ENCODE measurements around the gene PPP1R27.

The PPP1R27 gene

DNA sequence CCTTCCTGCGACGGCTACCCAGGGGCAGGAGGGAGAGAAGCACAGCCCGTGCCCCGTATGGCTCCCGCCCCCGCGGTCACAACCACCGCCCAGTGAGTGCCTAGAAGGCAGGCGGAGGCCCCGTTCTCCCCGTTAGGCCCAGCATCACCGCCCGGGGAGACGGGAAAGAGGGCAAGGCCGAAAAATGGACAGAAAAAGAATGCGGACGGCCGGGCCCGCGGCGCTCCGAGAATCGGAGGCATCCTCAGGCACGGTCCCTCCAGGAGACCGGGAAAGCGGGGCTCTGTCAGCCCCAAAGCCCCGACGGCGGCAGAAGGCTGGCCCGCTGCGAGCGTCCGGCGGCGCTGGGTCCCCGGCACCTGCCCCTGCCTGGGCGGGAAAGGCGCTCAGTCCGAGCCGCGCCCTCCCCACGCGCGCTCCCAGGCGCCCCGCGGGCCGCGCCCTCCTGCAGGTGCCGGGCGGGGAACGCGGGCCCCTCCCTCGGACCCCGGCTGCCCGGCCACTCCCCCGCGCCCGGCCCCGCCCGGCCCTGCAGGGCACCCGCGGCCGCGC, 2.2 kb downstream of the PPP1R27 start:
- H3K27ac ChIP-seq = peak overlapping the region; percentile 80 to 98 (median 93)

GRCh38 chr17:81831957-81832607, 2.8 kb downstream of the PPP1R27 start:
- Histone ChIP-seq H3K9ac (peak overlapping the region; percentile 86 to 97 (median 90)), H3K27me3 (no peaks in the 10 kb centered on the region), H3K4me1 (peaks cover 53 to 92% (median 79%) of the 10 kb centered on the region in 10 experiments), H3K4me2 (peak overlapping the region; percentile 90 to 98 (median 96)), H3K36me3 (no peaks in the 10 kb centered on the region; a peak in 1 of 22 replicates), H4K20me1 (peaks cover 0 to 24% (median 8%) of the 10 kb centered on the region in 11 experiments; a peak in 9 of 22 replicates), H3K4me3 (peak overlapping the region; percentile 72 to 96 (median 84)), H3K27ac (peak overlapping the region; percentile 80 to 98 (median 93)), H3K9me3 (replicated peaks in 1 of 11) (no peaks in the 10 kb centered on the region)
- peak in 1 of 11 experiments; percentile 52; a peak in 1 of 22 replicates for TF ChIP-seq Cebpa-rat (IDR thresholded peaks at IDR 0.05)

More for the DNA sequence above, 2.2 kb downstream of the PPP1R27 start:
- peaks cover 0 to 22% (median 8%) of the 10 kb centered on the region in 11 experiments; a peak in 9 of 22 replicates for H4K20me1 ChIP-seq
- H3K27me3 ChIP-seq = no peaks in the 10 kb centered on the region
- H3K36me3 ChIP-seq = no peaks in the 10 kb centered on the region; a peak in 1 of 22 replicates
- peak overlapping the region; percentile 90 to 98 (median 96) for H3K4me2 ChIP-seq
- peak overlapping the region; percentile 86 to 97 (median 90) for H3K9ac ChIP-seq
- H3K4me1 ChIP-seq = peaks cover 59 to 95% (median 85%) of the 10 kb centered on the region in 10 experiments
- H3K9me3 ChIP-seq (replicated peaks in 1 of 11) = no peaks in the 10 kb centered on the region
- peak overlapping the region; percentile 72 to 96 (median 84) for H3K4me3 ChIP-seq
- TF ChIP-seq Cebpa-rat (IDR thresholded peaks at IDR 0.05) = no peak

GRCh38 chr17:81831563-81831956, 3.3 kb downstream of the PPP1R27 start:
- Histone ChIP-seq H3K4me3 (peak overlapping the region; percentile 72 to 96 (median 84)), H3K9ac (peak overlapping the region; percentile 86 to 97 (median 90)), H3K4me1 (peaks cover 53 to 86% (median 74%) of the 10 kb centered on the region in 10 experiments), H4K20me1 (peaks cover 0 to 24% (median 8%) of the 10 kb centered on the region in 11 experiments; a peak in 9 of 22 replicates), H3K27me3 (no peaks in the 10 kb centered on the region), H3K4me2 (peak overlapping the region; percentile 90 to 98 (median 96)), H3K36me3 (no peaks in the 10 kb centered on the region; a peak in 1 of 22 replicates), H3K27ac (peak overlapping the region; percentile 80 to 98 (median 93); a peak in 21 of 22 replicates), H3K9me3 (replicated peaks in 1 of 11) (no peaks in the 10 kb centered on the region)
- no peak for TF ChIP-seq Cebpa-rat (IDR thresholded peaks at IDR 0.05)

GRCh38 chr17:81829858-81830257, 5.0 kb downstream of the PPP1R27 start:
- Histone ChIP-seq H3K27me3 (no peaks in the 10 kb centered on the region), H3K27ac (no peak overlapping the region), H3K4me1 (peaks cover 47 to 69% (median 59%) of the 10 kb centered on the region in 10 experiments), H3K9me3 (replicated peaks in 1 of 11) (no peaks in the 10 kb centered on the region), H3K9ac (peak overlapping the region in 3 of 11 experiments; percentile 15 to 34 (median 24); a peak in 1 of 22 replicates), H3K4me2 (0 out of 22 replicates have a peak overlapping the region, but pooled peaks of 1 of the 11 experiments have one; percentile 15), H4K20me1 (peaks cover 0 to 40% (median 23%) of the 10 kb centered on the region in 11 experiments; a peak in 10 of 22 replicates), H3K4me3 (no peak overlapping the region), H3K36me3 (peaks cover 0 to 3% (median 0%) of the 10 kb centered on the region in 11 experiments; a peak in 3 of 22 replicates)
- TF ChIP-seq Cebpa-rat (IDR thresholded peaks at IDR 0.05) = no peak

GRCh38 chr17:81828656-81829055, 6.2 kb downstream of the PPP1R27 start:
- Histone ChIP-seq H3K4me2 (peak overlapping the region; percentile 48 to 81 (median 68); a peak in 21 of 22 replicates), H3K27ac (peak overlapping the region in 9 of 11 experiments; percentile 27 to 60 (median 43); a peak in 16 of 22 replicates), H3K4me1 (peaks cover 35 to 57% (median 47%) of the 10 kb centered on the region in 10 experiments), H3K9me3 (replicated peaks in 1 of 11) (no peaks in the 10 kb centered on the region), H3K9ac (peak overlapping the region in 9 of 11 experiments; percentile 38 to 66 (median 61); a peak in 13 of 22 replicates), H3K36me3 (peaks cover 0 to 14% (median 5%) of the 10 kb centered on the region in 11 experiments; a peak in 6 of 22 replicates), H4K20me1 (peaks cover 0 to 43% (median 30%) of the 10 kb centered on the region in 11 experiments; a peak in 10 of 22 replicates), H3K4me3 (no peak overlapping the region), H3K27me3 (no peaks in the 10 kb centered on the region)
- no peak for TF ChIP-seq Cebpa-rat (IDR thresholded peaks at IDR 0.05)

DNA sequence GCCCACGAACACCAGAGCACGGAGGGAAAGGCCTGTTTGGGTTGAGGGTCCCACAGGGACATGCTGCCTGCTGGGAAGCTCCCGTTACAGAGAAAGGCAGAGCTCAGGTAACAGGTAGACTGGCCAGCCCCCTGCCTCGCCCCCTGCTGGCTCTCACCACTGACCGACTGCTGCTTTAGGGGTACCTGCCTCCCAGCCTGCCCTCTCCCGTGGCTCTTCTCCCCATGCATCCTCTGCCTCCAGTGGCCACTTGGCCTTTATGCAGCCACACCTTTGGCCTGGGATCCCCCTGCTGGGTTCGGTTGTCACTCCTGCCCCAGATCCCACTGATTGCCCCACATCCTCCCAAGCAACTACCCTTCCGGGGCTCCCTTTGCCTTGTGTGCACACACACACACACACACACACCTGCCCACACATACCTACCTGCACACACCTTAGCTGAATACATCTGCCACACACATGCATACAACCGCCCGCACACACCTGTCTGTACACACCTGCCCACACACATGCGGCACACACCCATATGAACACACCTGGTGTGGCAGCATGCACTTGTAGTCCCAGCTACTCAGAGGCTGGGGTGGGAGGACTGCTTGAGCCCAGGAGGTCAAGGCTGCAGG, 8.9 kb downstream of the PPP1R27 start:
- Histone ChIP-seq H3K9ac (peak overlapping the region in 1 of 11 experiments; percentile 35; a peak in 1 of 22 replicates), H3K27ac (no peak overlapping the region), H3K36me3 (peaks cover 0 to 29% (median 16%) of the 10 kb centered on the region in 11 experiments; a peak in 11 of 22 replicates)

DNA sequence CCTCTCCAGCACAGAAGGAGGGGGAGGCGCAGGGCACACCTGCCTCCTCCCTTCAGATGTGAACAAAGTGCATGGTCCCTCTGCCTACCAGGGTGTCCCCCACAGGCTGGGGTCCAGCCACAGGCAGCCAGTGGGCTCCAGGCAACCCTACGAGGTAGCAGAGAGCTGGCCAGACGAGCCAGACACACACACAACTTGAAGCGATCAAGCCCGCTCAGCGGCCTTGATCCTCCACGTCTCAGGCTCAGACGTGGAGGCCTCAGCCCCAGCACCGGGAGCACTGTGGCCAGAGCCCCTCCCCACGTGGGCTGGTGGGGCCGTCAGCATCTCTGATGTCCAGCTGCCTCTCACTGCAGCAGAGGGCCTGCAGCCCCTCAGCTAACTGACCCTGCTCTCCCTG, 10.3 kb downstream of the PPP1R27 start:
- no peak for TF ChIP-seq Cebpa-rat (IDR thresholded peaks at IDR 0.05)
- H3K4me3 ChIP-seq = no peak overlapping the region
- no peaks in the 10 kb centered on the region for H3K9me3 ChIP-seq (replicated peaks in 1 of 11)
- peaks cover 24 to 43% (median 32%) of the 10 kb centered on the region in 10 experiments for H3K4me1 ChIP-seq
- H3K9ac ChIP-seq = no peak overlapping the region
- H3K27ac ChIP-seq = no peak overlapping the region
- peaks cover 0 to 33% (median 25%) of the 10 kb centered on the region in 11 experiments; a peak in 11 of 22 replicates for H4K20me1 ChIP-seq
- H3K27me3 ChIP-seq = no peaks in the 10 kb centered on the region
- H3K36me3 ChIP-seq = peaks cover 0 to 29% (median 16%) of the 10 kb centered on the region in 11 experiments; a peak in 11 of 22 replicates
- no peak overlapping the region for H3K4me2 ChIP-seq

More for the DNA sequence above, 8.9 kb downstream of the PPP1R27 start:
- peaks cover 30 to 55% (median 45%) of the 10 kb centered on the region in 10 experiments for H3K4me1 ChIP-seq
- H3K4me3 ChIP-seq = no peak overlapping the region
- no peak for TF ChIP-seq Cebpa-rat (IDR thresholded peaks at IDR 0.05)
- no peaks in the 10 kb centered on the region for H3K27me3 ChIP-seq
- no peak overlapping the region for H3K4me2 ChIP-seq
- peaks cover 0 to 38% (median 28%) of the 10 kb centered on the region in 11 experiments; a peak in 11 of 22 replicates for H4K20me1 ChIP-seq
- no peaks in the 10 kb centered on the region for H3K9me3 ChIP-seq (replicated peaks in 1 of 11)

DNA sequence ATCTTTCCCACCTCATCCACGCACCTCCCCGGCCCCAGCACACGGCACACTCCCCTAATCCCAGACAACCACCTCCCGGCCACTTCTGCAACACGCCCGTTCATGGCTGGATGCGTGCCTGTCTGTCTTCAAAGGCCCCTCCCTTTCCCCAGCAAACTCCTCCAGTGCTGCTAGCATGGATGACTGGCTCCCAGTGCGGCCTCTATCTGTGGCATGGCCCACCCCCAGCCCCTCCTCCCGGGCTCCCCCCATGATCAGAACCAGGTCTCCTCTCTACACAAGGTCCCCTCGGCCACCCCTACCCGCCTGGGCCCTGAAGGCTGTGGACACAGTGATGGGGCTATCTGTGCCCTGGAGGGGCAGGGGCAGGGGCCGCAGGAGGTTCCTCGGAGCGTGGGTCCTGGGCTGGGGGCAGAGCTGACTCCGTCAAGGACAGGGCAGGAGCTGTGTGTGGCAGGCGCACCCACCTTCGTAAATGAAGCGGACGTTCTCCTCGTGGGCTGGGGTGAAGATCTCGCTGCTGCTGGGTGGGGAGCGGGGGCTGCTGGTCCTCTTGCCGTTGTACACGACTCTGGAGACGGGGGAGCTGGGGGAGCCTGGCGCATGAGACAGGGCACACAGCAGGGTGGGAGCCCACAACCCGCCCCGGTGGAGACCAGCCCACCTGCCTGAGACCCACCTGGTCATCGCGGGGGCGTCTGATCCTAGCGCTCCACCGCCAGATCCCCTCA, 10.9 kb downstream of the PPP1R27 start:
- Histone ChIP-seq H3K9me3 (replicated peaks in 1 of 11) (no peaks in the 10 kb centered on the region), H3K9ac (no peak overlapping the region), H3K27ac (no peak overlapping the region), H3K4me1 (peaks cover 24 to 37% (median 31%) of the 10 kb centered on the region in 10 experiments), H3K4me2 (no peak overlapping the region), H3K36me3 (peaks cover 0 to 29% (median 16%) of the 10 kb centered on the region in 11 experiments; a peak in 11 of 22 replicates), H3K27me3 (no peaks in the 10 kb centered on the region), H4K20me1 (peaks cover 0 to 31% (median 24%) of the 10 kb centered on the region in 11 experiments; a peak in 11 of 22 replicates), H3K4me3 (no peak overlapping the region)
- no peak for TF ChIP-seq Cebpa-rat (IDR thresholded peaks at IDR 0.05)
